Activated CD4-positive, alpha-beta T cell treated with anti-CD3 and anti-CD28 coated beads, Interleukin-2, amount 50 U/mL, for 24 hours (primary cell): ENCODE data around the gene ZBTB24.
A peak's percentile ranks its signal among the peaks of the same experiment; 100 is the strongest.
"Not testable (repeated sequence)": the region's sequence is repeated elsewhere in the genome, so short reads cannot be mapped to it uniquely, and the experiment has no call there.

ENCODE experiments used
- DNase-seq, 2 donors: peaks; one replicate each; pipeline ENCODE4 v3.0.0-alpha.2; 2020; ENCODE audit warnings: low read depth in 1 of 2, low spot score in 1 of 2

The ZBTB24 gene

GRCh38 chr6:109471105-109471810, 11.8 kb downstream of the ZBTB24 start:
- DNase-seq: no peak

- DNase-seq: no peak
Observed at GRCh38 chr6:109469591-109470189, 13.3 kb downstream of the ZBTB24 start.

- DNase-seq: no peak
Observed at GRCh38 chr6:109467696-109468095, 15.3 kb downstream of the ZBTB24 start.

- no peak for DNase-seq
Observed at GRCh38 chr6:109466212-109466923, 16.7 kb downstream of the ZBTB24 start.

- DNase-seq: no peak
Observed at GRCh38 chr6:109465772-109466171, 17.2 kb downstream of the ZBTB24 start.

- no peak for DNase-seq
Observed at GRCh38 chr6:109461733-109462526, 21.1 kb downstream of the ZBTB24 start.

- DNase-seq: not testable (repeated sequence)
Observed at GRCh38 chr6:109461205-109461604, 21.8 kb downstream of the ZBTB24 start.

- DNase-seq: no peak
Observed at GRCh38 chr6:109460161-109460829, 22.7 kb downstream of the ZBTB24 start.

GRCh38 chr6:109458774-109459531, 24.1 kb downstream of the ZBTB24 start:
- DNase-seq: peak in 1 of 2 donors; percentile 42

- DNase-seq: no peak
Observed at GRCh38 chr6:109457562-109457996, 25.4 kb downstream of the ZBTB24 start.

- DNase-seq: no peak
Observed at GRCh38 chr6:109456710-109457561, 26.1 kb downstream of the ZBTB24 start.

- DNase-seq: no peak
Observed at GRCh38 chr6:109456111-109456583, 26.9 kb downstream of the ZBTB24 start.

GRCh38 chr6:109455437-109456110, 27.4 kb downstream of the ZBTB24 start, which contains the start of gene MICAL1:
TSS of gene MICAL1 (minus strand) at chr6:109455772. CDS start at chr6:109454196, 1,576 bp downstream.
- peak in 1 of 2 donors; percentile 33 for DNase-seq

GRCh38 chr6:109454496-109455436, 28.3 kb downstream of the ZBTB24 start:
- peak; percentile 39 to 44 for DNase-seq

- DNase-seq: no peak
Observed at GRCh38 chr6:109453594-109454495, 29.2 kb downstream of the ZBTB24 start.

GRCh38 chr6:109453156-109453555, 29.9 kb downstream of the ZBTB24 start:
- DNase-seq: no peak
